Suprapubic skin (tissue), 4 donors: Measurements from ENCODE around the gene SCAP.

Experiments used
- CTCF ChIP-seq, 2 donors: fragments of 200-600 bp in 1 of 2; fragments of 450-650 bp in 1 of 2; sonication (generic) in 1 of 2; IDR thresholded peaks; one replicate each; pipeline ENCODE4 v1.5.1; 2016 to 2019; ENCODE audit warnings: antibody characterized with exemption in 2 of 2, mild to moderate bottlenecking in 1 of 2, moderate library complexity in 1 of 2
- EP300 ChIP-seq: sonication (generic); formaldehyde crosslinking; IDR thresholded peaks from one replicate; pipeline ENCODE4 v1.6.1; 2017; ENCODE audit warnings: antibody characterized with exemption
- POLR2A ChIP-seq, 2 donors: fragments of 450-650 bp; IDR thresholded peaks; one replicate each; pipeline ENCODE4 v1.6.1; 2017; ENCODE audit warnings: antibody characterized with exemption in 2 of 2, mild to moderate bottlenecking in 2 of 2, moderate library complexity in 2 of 2
- POLR2AphosphoS5 ChIP-seq, 3 donors: sonication (generic); formaldehyde crosslinking; IDR thresholded peaks; one replicate each; pipeline ENCODE4 v1.6.1; 2017; ENCODE audit warnings: antibody characterized with exemption in 3 of 3

GRCh38 chr3:47452453-47453215, 23.1 kb downstream of the SCAP start:
- no peak for TF ChIP-seq CTCF (IDR thresholded peaks at IDR 0.05)
- no peak for TF ChIP-seq POLR2AphosphoS5 (IDR thresholded peaks at IDR 0.05)
- no peak for TF ChIP-seq EP300
- TF ChIP-seq POLR2A (IDR thresholded peaks at IDR 0.05), result no peak
